CD14-positive monocyte (primary cell): ENCODE measurements around the gene CNOT2. TPM values are rescaled to one million over a fixed set of nuclear protein-coding genes. Genes with fewer than 3 reads are reported as not detected.

Experiments
- DNase-seq, 3 donors: peaks; one replicate each; pipeline ENCODE4 v3.0.0-alpha.2; 2011 to 2022
- H2AFZ ChIP-seq: 2 replicates; pipeline ENCODE4 v1.6.0; 2012; ENCODE audit warnings: mild to moderate bottlenecking, low read depth, low read length, inconsistent platforms; ENCODE audit not compliant: insufficient read depth, poor library complexity, severe bottlenecking
- H3K27ac ChIP-seq, 2 donors: 1 replicate in 1 of 2; 2 replicates in 1 of 2; pipeline ENCODE4 v1.5.1; 2012 to 2013; ENCODE audit warnings: low read length in 2 of 2, control low read depth in 1 of 2, inconsistent platforms in 1 of 2, low read depth in 1 of 2, mild to moderate bottlenecking in 1 of 2
- H3K27me3 ChIP-seq, 2 donors: one replicate each; pipeline versions ENCODE4 v1.6.0 to v1.6.1; 2011 to 2013; ENCODE audit warnings: low read length in 2 of 2; ENCODE audit not compliant: control insufficient read depth in 2 of 2, insufficient read depth in 2 of 2
- H3K36me3 ChIP-seq, 2 donors: replicated peaks in 1 of 2; 1 replicate in 1 of 2; 2 replicates in 1 of 2; pipeline versions ENCODE4 v1.5.1 to v1.6.1; 2012 to 2013; ENCODE audit warnings: low read length in 2 of 2, control low read depth in 1 of 2, inconsistent platforms in 1 of 2, mild to moderate bottlenecking in 1 of 2; ENCODE audit not compliant: insufficient read depth in 2 of 2, control insufficient read depth in 1 of 2
- H3K4me1 ChIP-seq, 2 donors: 1 replicate in 1 of 2; 2 replicates in 1 of 2; pipeline versions ENCODE4 v1.5.1 to v1.6.1; 2012 to 2013; ENCODE audit warnings: low read length in 2 of 2, control low read depth in 1 of 2, inconsistent platforms in 1 of 2, mild to moderate bottlenecking in 1 of 2, moderate library complexity in 1 of 2; ENCODE audit not compliant: insufficient read depth in 2 of 2, control insufficient read depth in 1 of 2
- H3K4me2 ChIP-seq: replicated peaks from 2 replicates; pipeline ENCODE3; 2012; ENCODE audit warnings: low read length, moderate library complexity, mild to moderate bottlenecking; ENCODE audit not compliant: poor library complexity, severe bottlenecking; ENCODE audit errors: extremely low read depth
- H3K4me3 ChIP-seq, 3 experiments: fragments of 200-600 bp in 1 of 3; sonication (generic) in 1 of 3; replicated peaks in 1 of 3; 1 replicate in 2 of 3; 2 replicates in 1 of 3; pipeline ENCODE4 v1.5.1; 2011 to 2013; ENCODE audit warnings: low read length in 3 of 3, mild to moderate bottlenecking in 3 of 3, control low read depth in 2 of 3, low read depth in 2 of 3, inconsistent platforms in 1 of 3, moderate library complexity in 1 of 3
- H3K79me2 ChIP-seq: 2 replicates; pipeline ENCODE4 v1.6.0; 2012; ENCODE audit warnings: mild to moderate bottlenecking, control low read depth, inconsistent platforms, low read length, moderate library complexity; ENCODE audit not compliant: insufficient read depth
- H3K9ac ChIP-seq: 2 replicates; pipeline ENCODE4 v1.6.0; 2017; ENCODE audit warnings: low read length, mild to moderate bottlenecking; ENCODE audit not compliant: insufficient read depth, poor library complexity, severe bottlenecking
- H3K9me3 ChIP-seq, 2 donors: replicated peaks in 1 of 2; 1 replicate in 1 of 2; 2 replicates in 1 of 2; pipeline versions ENCODE4 v1.5.1 to v1.6.1; 2012 to 2013; ENCODE audit warnings: low read length in 2 of 2, control low read depth in 1 of 2; ENCODE audit not compliant: control insufficient read depth in 1 of 2, insufficient read depth in 1 of 2
- H4K20me1 ChIP-seq: 2 replicates; pipeline ENCODE4 v1.6.0; 2012; ENCODE audit warnings: mild to moderate bottlenecking, low read length, control low read depth, moderate library complexity; ENCODE audit not compliant: insufficient read depth
- H3K27ac Mint-ChIP-seq, 7 donors: one replicate each; pipeline ENCODE4 v1.8.0; 2020; ENCODE audit warnings: mild to moderate bottlenecking in 7 of 7, mixed read lengths in 7 of 7, moderate library complexity in 6 of 7, inconsistent platforms in 2 of 7
- H3K27me3 Mint-ChIP-seq, 3 donors: one replicate each; pipeline ENCODE4 v1.8.0; 2021 to 2022; ENCODE audit warnings: low read depth in 3 of 3, mild to moderate bottlenecking in 3 of 3, mixed read lengths in 3 of 3, moderate library complexity in 3 of 3, inconsistent platforms in 1 of 3
- H3K36me3 Mint-ChIP-seq, 2 donors: one replicate each; pipeline ENCODE4 v1.8.0; 2020; ENCODE audit warnings: mixed read lengths in 2 of 2, inconsistent platforms in 1 of 2, mild to moderate bottlenecking in 1 of 2
- H3K4me1 Mint-ChIP-seq: one replicate; pipeline ENCODE4 v1.8.0; 2020; ENCODE audit warnings: mild to moderate bottlenecking, mixed read lengths
- H3K4me3 Mint-ChIP-seq, 2 donors: one replicate each; pipeline ENCODE4 v1.8.0; 2020; ENCODE audit warnings: mild to moderate bottlenecking in 2 of 2, mixed read lengths in 2 of 2, moderate library complexity in 1 of 2
- H3K9me3 Mint-ChIP-seq, 7 donors: one replicate each; pipeline ENCODE4 v1.8.0; 2020 to 2022; ENCODE audit warnings: mixed read lengths in 7 of 7, mild to moderate bottlenecking in 6 of 7, moderate library complexity in 6 of 7, inconsistent platforms in 2 of 7
- CTCF ChIP-seq: fragments of 200-600 bp; IDR thresholded peaks from one replicate; pipeline ENCODE4 v1.8.0; 2022; ENCODE audit warnings: antibody characterized with exemption, mild to moderate bottlenecking
- WGBS: methylation state at CpG from one replicate; pipeline ENCODE4 v1.1.5; 2013; ENCODE audit warnings: missing lambda C conversion rate; ENCODE audit not compliant: insufficient coverage; 5-methylcytosine and 5-hydroxymethylcytosine counted together
- intact Hi-C, 2 donors: fragments of 100-400 bp; cut with micrococcal nuclease; formaldehyde crosslinking; loops; one replicate each; pipeline versions ENCODE4 v1.15.0 to v1.15.1; 2023
- polyA plus RNA-seq, 3 donors: library from polyadenylated mRNA; depleted of rRNA in 1 of 3; unstranded in 2 of 3; stranded (reverse) in 1 of 3; fragments of 300-500 nt in 2 of 3; fragments of >200 nt in 1 of 3; fragmentation: Illumina TruSeq in 2 of 3; gene quantifications; 1 replicate in 2 of 3; 2 replicates in 1 of 3; pipeline ENCODE4 v1.2.3, GENCODE V29; 2012 to 2021

Gene CNOT2
- polyA plus RNA-seq, 3 donors, result 49.8 to 77.2 (median 72.7) TPM

GRCh38 chr12:70277973-70278372 lies 34.7 kb downstream of the CNOT2 start:
- H3K4me1 Mint-ChIP-seq, result peaks cover 1% of the 10 kb centered on the region
- Histone ChIP-seq H3K27ac (no peak overlapping the region), H3K4me1 (no peaks in the 10 kb centered on the region), H3K4me3 (no peak overlapping the region), H3K36me3 (peaks cover 14 to 48% of the 10 kb centered on the region in 2 donors), H3K4me2 (no peak overlapping the region), H3K9ac (no peak overlapping the region), H2AFZ (no peak overlapping the region), H4K20me1 (peaks cover 98% of the 10 kb centered on the region), H3K27me3 (no peaks in the 10 kb centered on the region), H3K9me3 (no peaks in the 10 kb centered on the region), H3K79me2 (peaks cover 100% of the 10 kb centered on the region)
- no peak for TF ChIP-seq CTCF
- H3K27me3 Mint-ChIP-seq, result no peaks in the 10 kb centered on the region
- WGBS, result no CpG with 5 or more reads among the region's 8 CpGs
- peaks cover 25% of the 10 kb centered on the region in 2 donors for H3K36me3 Mint-ChIP-seq
- intact Hi-C loops, result no loop called here
- H3K9me3 Mint-ChIP-seq, result no peaks in the 10 kb centered on the region
- no peak overlapping the region for H3K4me3 Mint-ChIP-seq
- DNase-seq, result no peak
- H3K27ac Mint-ChIP-seq, result no peak overlapping the region

- Mint-ChIP-seq H3K9me3 (no peaks in the 10 kb centered on the region), H3K27me3 (no peaks in the 10 kb centered on the region), H3K4me3 (no peak overlapping the region), H3K27ac (peak overlapping the region in 2 of 7 donors; percentile 3 to 24), H3K36me3 (peaks cover 20 to 23% of the 10 kb centered on the region in 2 donors), H3K4me1 (peaks cover 4% of the 10 kb centered on the region)
- Histone ChIP-seq H4K20me1 (peaks cover 97% of the 10 kb centered on the region), H3K36me3 (peaks cover 14 to 51% of the 10 kb centered on the region in 2 donors), H3K9ac (no peak overlapping the region), H3K27ac (no peak overlapping the region), H3K4me3 (no peak overlapping the region), H3K4me2 (no peak overlapping the region), H3K27me3 (no peaks in the 10 kb centered on the region), H3K4me1 (no peaks in the 10 kb centered on the region), H3K79me2 (peaks cover 98% of the 10 kb centered on the region), H2AFZ (no peak overlapping the region), H3K9me3 (no peaks in the 10 kb centered on the region)
- no peak for DNase-seq
- no peak for TF ChIP-seq CTCF
- intact Hi-C loops, result no loop called here
These were observed 35.7 kb downstream of the CNOT2 start for GRCh38 chr12:70278945-70279344.
